Measurements from ENCODE around the gene ABHD6. TPM values are rescaled to one million over a fixed set of nuclear protein-coding genes. Genes with fewer than 3 reads are reported as not detected.

Gene ABHD6
- total RNA-seq, 1 experiment from 2014 or later: 12.7 TPM

GRCh38 chr3:58197588-58197987 lies 40.0 kb upstream of the ABHD6 start:
- Histone ChIP-seq H4K20me1 (ENCODE audit: insufficient read depth) (no peaks in the 10 kb centered on the region), H3K4me3 (replicated peaks in 1 of 2; ENCODE audit: low read depth in 1 of 2, low read length in 2 of 2) (no peak overlapping the region), H3K36me3 (ENCODE audit: control insufficient read depth in 1 of 2, insufficient read depth in 2 of 2, low read length in 2 of 2) (no peaks in the 10 kb centered on the region), H3K27ac (ENCODE audit: low read depth, low read length) (no peak overlapping the region), H3K4me2 (ENCODE audit: low read length) (no peak overlapping the region), H3K9me3 (ENCODE audit: control insufficient read depth in 1 of 2, insufficient read depth in 1 of 2, low read depth in 1 of 2, low read length in 2 of 2) (no peaks in the 10 kb centered on the region), H2AFZ (ENCODE audit: low read depth, low read length, poor library complexity, severe bottlenecking) (no peak overlapping the region), H3K9ac (ENCODE audit: low read length) (no peak overlapping the region), H3K9me2 (ENCODE audit: insufficient read depth) (no peaks in the 10 kb centered on the region), H3K4me1 (ENCODE audit: control insufficient read depth in 1 of 2, insufficient read depth in 2 of 2, low read length in 2 of 2) (no peaks in the 10 kb centered on the region), H3K79me2 (ENCODE audit: insufficient read depth, low read length) (no peaks in the 10 kb centered on the region), H3K27me3 (ENCODE audit: insufficient read depth, low read length) (no peaks in the 10 kb centered on the region)
- RAD21 ChIA-PET (ENCODE audit: low non-redundant PET in 1 of 2, low total read pairs in 2 of 2, uncharacterized antibody in 2 of 2, unreplicated experiment in 2 of 2): no interaction called here
- no peak for ATAC-seq
- POLR2A ChIA-PET: no interaction called here
- no peak for DNase-seq (ENCODE audit: low read depth, low spot score)
- CTCF ChIA-PET: interaction anchor here (1.4 kb wide), 1 partner anchor 10 kb away, joined by 6 read pairs; no protein-coding TSS in a partner anchor
- intact Hi-C loops (cut with micrococcal nuclease): no loop called here
- BruUV-seq (replicated peaks): no TSS peak
- TF ChIP-seq SRF (IDR thresholded peaks at IDR 0.05; ENCODE audit: low read depth): no peak
- TF ChIP-seq ATF3 (IDR thresholded peaks at IDR 0.05): no peak
- TF ChIP-seq MAX (IDR thresholded peaks at IDR 0.05): no peak
- TF ChIP-seq ZNF274 (IDR thresholded peaks at IDR 0.05; ENCODE audit: low read depth, low read length): no peak

GRCh38 chr3:58198362-58198761 lies 39.2 kb upstream of the ABHD6 start:
- H2AFZ ChIP-seq (ENCODE audit: low read depth, low read length, poor library complexity, severe bottlenecking): no peak overlapping the region
- CTCF ChIA-PET: no interaction called here
- BruUV-seq (replicated peaks): no TSS peak
- RAD21 ChIA-PET (ENCODE audit: low non-redundant PET in 1 of 2, low total read pairs in 2 of 2, uncharacterized antibody in 2 of 2, unreplicated experiment in 2 of 2): no interaction called here
- H3K79me2 ChIP-seq (ENCODE audit: insufficient read depth, low read length): no peaks in the 10 kb centered on the region
- no peaks in the 10 kb centered on the region for H3K9me2 ChIP-seq (ENCODE audit: insufficient read depth)
- H3K4me2 ChIP-seq (ENCODE audit: low read length): no peak overlapping the region
- no peaks in the 10 kb centered on the region for H3K4me1 ChIP-seq (ENCODE audit: control insufficient read depth in 1 of 2, insufficient read depth in 2 of 2, low read length in 2 of 2)
- intact Hi-C loops (cut with micrococcal nuclease): no loop called here
- no peak overlapping the region for H3K9ac ChIP-seq (ENCODE audit: low read length)
- no peaks in the 10 kb centered on the region for H3K36me3 ChIP-seq (ENCODE audit: control insufficient read depth in 1 of 2, insufficient read depth in 2 of 2, low read length in 2 of 2)
- DNase-seq (ENCODE audit: low read depth, low spot score) (no peak), ATAC-seq (no peak)
- no peak overlapping the region for H3K27ac ChIP-seq (ENCODE audit: low read depth, low read length)
- TF ChIP-seq YY1 (IDR thresholded peaks at IDR 0.05; ENCODE audit: extremely low read depth, insufficient replicate concordance, low read depth, low read length): no peak
- TF ChIP-seq SRF (IDR thresholded peaks at IDR 0.05; ENCODE audit: low read depth): no peak
- no peak for TF ChIP-seq TCF7L2 (IDR thresholded peaks at IDR 0.05; ENCODE audit: borderline replicate concordance, extremely low read depth, insufficient read depth, insufficient read length)
- no peak for TF ChIP-seq EGR1 (IDR thresholded peaks at IDR 0.05; ENCODE audit: low read depth)
- no peak for TF ChIP-seq ZFX (IDR thresholded peaks at IDR 0.05)
- no peak for TF ChIP-seq ZBTB33 (IDR thresholded peaks at IDR 0.05; ENCODE audit: extremely low read depth, insufficient replicate concordance, low read length)
- POLR2A ChIA-PET: no interaction called here
- no peaks in the 10 kb centered on the region for H3K9me3 ChIP-seq (ENCODE audit: control insufficient read depth in 1 of 2, insufficient read depth in 1 of 2, low read depth in 1 of 2, low read length in 2 of 2)
- no peaks in the 10 kb centered on the region for H3K27me3 ChIP-seq (ENCODE audit: insufficient read depth, low read length)
- H4K20me1 ChIP-seq (ENCODE audit: insufficient read depth): no peaks in the 10 kb centered on the region
- no peak overlapping the region for H3K4me3 ChIP-seq (replicated peaks in 1 of 2; ENCODE audit: low read depth in 1 of 2, low read length in 2 of 2)
